ENCODE data around the gene CHCHD10. TPM values are rescaled to one million over a fixed set of nuclear protein-coding genes. Genes with fewer than 3 reads are reported as not detected.

Gene CHCHD10
- total RNA-seq, 2 donors from 2014 or later = 420 to 719 TPM

- no peaks in the 10 kb centered on the region for H3K4me1 ChIP-seq
- intact Hi-C loops (cut with DNase I) = no loop called here
- no peak for DNase-seq
- no peaks in the 10 kb centered on the region for H3K9me3 ChIP-seq
- no peaks in the 10 kb centered on the region for H3K27me3 ChIP-seq
- no peak within 1 kb of the TSS for H3K9ac ChIP-seq (ENCODE audit: low read depth in 2 of 2, low read length in 2 of 2)
- no peak for TF ChIP-seq CTCF (IDR thresholded peaks at IDR 0.05)
- no peaks in the 10 kb centered on the region for H3K36me3 ChIP-seq
- H3K27ac ChIP-seq = no peak within 1 kb of the TSS
- no peak within 1 kb of the TSS for H3K4me3 ChIP-seq
Observed at GRCh38 chr22:23754220-23754919, 13.4 kb downstream of the CHCHD10 start, which contains the start of gene VPREB3. Gene VPREB3, minus strand, starts transcription at chr22:23754425. Its CDS starts 62 bp downstream, at chr22:23754363.

- no peak for DNase-seq
- H3K36me3 ChIP-seq = no peaks in the 10 kb centered on the region
- intact Hi-C loops (cut with DNase I) = no loop called here
- H3K4me1 ChIP-seq = no peaks in the 10 kb centered on the region
- H3K4me3 ChIP-seq = no peak overlapping the region
- H3K27ac ChIP-seq = no peak overlapping the region
- H3K9ac ChIP-seq (ENCODE audit: low read depth in 2 of 2, low read length in 2 of 2) = no peak overlapping the region
- H3K27me3 ChIP-seq = no peaks in the 10 kb centered on the region
- H3K9me3 ChIP-seq = no peaks in the 10 kb centered on the region
- no peak for TF ChIP-seq CTCF (IDR thresholded peaks at IDR 0.05)
Observed at GRCh38 chr22:23753385-23753784, 14.4 kb downstream of the CHCHD10 start.

GRCh38 chr22:23752750-23753149 is 15.0 kb downstream of the CHCHD10 start:
- Histone ChIP-seq H3K9me3 (no peaks in the 10 kb centered on the region), H3K4me3 (no peak overlapping the region), H3K27ac (no peak overlapping the region), H3K4me1 (no peaks in the 10 kb centered on the region), H3K36me3 (no peaks in the 10 kb centered on the region), H3K9ac (ENCODE audit: low read depth in 2 of 2, low read length in 2 of 2) (no peak overlapping the region), H3K27me3 (no peaks in the 10 kb centered on the region)
- DNase-seq = no peak
- intact Hi-C loops (cut with DNase I) = no loop called here
- TF ChIP-seq CTCF (IDR thresholded peaks at IDR 0.05) = no peak

- intact Hi-C loops (cut with DNase I) = no loop called here
- no peaks in the 10 kb centered on the region for H3K36me3 ChIP-seq
- H3K9ac ChIP-seq (ENCODE audit: low read depth in 2 of 2, low read length in 2 of 2) = no peak overlapping the region
- no peaks in the 10 kb centered on the region for H3K9me3 ChIP-seq
- no peak overlapping the region for H3K4me3 ChIP-seq
- no peaks in the 10 kb centered on the region for H3K27me3 ChIP-seq
- DNase-seq = no peak
- H3K4me1 ChIP-seq = no peaks in the 10 kb centered on the region
- no peak overlapping the region for H3K27ac ChIP-seq
- TF ChIP-seq CTCF (IDR thresholded peaks at IDR 0.05) = no peak
Observed at GRCh38 chr22:23752090-23752691, 15.6 kb downstream of the CHCHD10 start.

GRCh38 chr22:23751441-23751996 is 16.3 kb downstream of the CHCHD10 start:
- Histone ChIP-seq H3K36me3 (no peaks in the 10 kb centered on the region), H3K27ac (peak overlapping the region; percentile 92), H3K9me3 (no peaks in the 10 kb centered on the region), H3K4me1 (no peaks in the 10 kb centered on the region), H3K4me3 (peak overlapping the region; percentile 44), H3K9ac (ENCODE audit: low read depth in 2 of 2, low read length in 2 of 2) (peak overlapping the region; percentile 86 to 87), H3K27me3 (no peaks in the 10 kb centered on the region)
- TF ChIP-seq CTCF (IDR thresholded peaks at IDR 0.05) = no peak
- DNase-seq = peak; percentile 59
- intact Hi-C loops (cut with DNase I) = no loop called here
